DMS153 treated with DMSO at 0.1 percent for 48 hours (cell line): ENCODE measurements around the gene RASD2.

Experiments
- DNase-seq: peaks from one replicate; lab custom pipeline; 2025; ENCODE audit not compliant: unreplicated experiment; lab: John Stamatoyannopoulos, UW

RASD2 gene

GRCh38 chr22:35580351-35581022 is 39.9 kb downstream of the RASD2 start:
- DNase-seq: no peak

- no peak for DNase-seq
These were observed 40.4 kb downstream of the RASD2 start for GRCh38 chr22:35581023-35581413.

- no peak for DNase-seq
These were observed 41.7 kb downstream of the RASD2 start for GRCh38 chr22:35582218-35582860.

- peak; percentile 72 for DNase-seq
These were observed 42.4 kb downstream of the RASD2 start for GRCh38 chr22:35582861-35583670.

GRCh38 chr22:35586771-35587170 is 46.1 kb downstream of the RASD2 start:
- no peak for DNase-seq

GRCh38 chr22:35587447-35587870 is 46.8 kb downstream of the RASD2 start:
- DNase-seq: no peak

GRCh38 chr22:35587896-35588295 is 47.3 kb downstream of the RASD2 start:
- no peak for DNase-seq

- DNase-seq: no peak
These were observed 48.6 kb downstream of the RASD2 start for GRCh38 chr22:35589071-35589755.

- no peak for DNase-seq
These were observed 49.1 kb downstream of the RASD2 start for GRCh38 chr22:35589756-35590093.

- DNase-seq: no peak
These were observed 50.1 kb downstream of the RASD2 start for GRCh38 chr22:35590634-35591295.

- DNase-seq: no peak
These were observed 51.2 kb downstream of the RASD2 start for GRCh38 chr22:35591714-35592417.

GRCh38 chr22:35592418-35592967 is 51.9 kb downstream of the RASD2 start:
- DNase-seq: no peak

GRCh38 chr22:35593071-35593890 is 52.6 kb downstream of the RASD2 start:
- DNase-seq: no peak

- no peak for DNase-seq
These were observed 53.4 kb downstream of the RASD2 start for GRCh38 chr22:35593891-35594470.

- no peak for DNase-seq
These were observed 54.1 kb downstream of the RASD2 start for GRCh38 chr22:35594686-35595085.

- DNase-seq: no peak
These were observed 56.2 kb downstream of the RASD2 start for GRCh38 chr22:35596821-35597220.

GRCh38 chr22:35597692-35598395 is 57.2 kb downstream of the RASD2 start:
- no peak for DNase-seq

- DNase-seq: no peak
These were observed 57.7 kb downstream of the RASD2 start for GRCh38 chr22:35598396-35598710.
